ENCODE results near the gene UNC50.
A peak's percentile ranks its signal among the peaks of the same experiment; 100 is the strongest.
"Not testable (repeated sequence)": the region's sequence is repeated elsewhere in the genome, so short reads cannot be mapped to it uniquely, and the experiment has no call there.

The UNC50 gene

GRCh38 chr2:98615481-98615880 lies 7.1 kb downstream of the UNC50 start:
- no peak for DNase-seq

DNA sequence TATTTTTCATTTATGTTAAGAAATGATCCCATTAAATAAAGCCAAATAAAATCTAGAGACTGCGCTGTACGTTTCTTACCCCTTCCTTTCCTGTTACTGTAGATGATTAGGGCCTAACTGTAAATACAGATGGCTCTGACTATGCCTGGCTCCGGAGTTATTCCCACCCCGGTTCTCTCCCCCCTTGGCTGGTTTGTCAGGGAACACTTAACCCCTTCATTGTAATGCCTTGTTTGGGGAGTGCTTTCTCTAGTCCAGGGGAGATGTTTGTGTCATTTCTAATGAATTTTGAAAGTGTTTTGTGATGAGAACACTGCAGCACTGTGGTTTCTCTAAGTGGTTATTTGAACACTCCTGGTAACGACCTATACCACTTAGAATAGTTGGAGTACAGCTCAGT lies 8.8 kb downstream of the UNC50 start:
- DNase-seq, result no peak

- DNase-seq, result no peak
Observed at GRCh38 chr2:98623657-98624056, 15.3 kb downstream of the UNC50 start.

- no peak for DNase-seq
Observed at GRCh38 chr2:98632351-98632750, 24.0 kb downstream of the UNC50 start.

DNA sequence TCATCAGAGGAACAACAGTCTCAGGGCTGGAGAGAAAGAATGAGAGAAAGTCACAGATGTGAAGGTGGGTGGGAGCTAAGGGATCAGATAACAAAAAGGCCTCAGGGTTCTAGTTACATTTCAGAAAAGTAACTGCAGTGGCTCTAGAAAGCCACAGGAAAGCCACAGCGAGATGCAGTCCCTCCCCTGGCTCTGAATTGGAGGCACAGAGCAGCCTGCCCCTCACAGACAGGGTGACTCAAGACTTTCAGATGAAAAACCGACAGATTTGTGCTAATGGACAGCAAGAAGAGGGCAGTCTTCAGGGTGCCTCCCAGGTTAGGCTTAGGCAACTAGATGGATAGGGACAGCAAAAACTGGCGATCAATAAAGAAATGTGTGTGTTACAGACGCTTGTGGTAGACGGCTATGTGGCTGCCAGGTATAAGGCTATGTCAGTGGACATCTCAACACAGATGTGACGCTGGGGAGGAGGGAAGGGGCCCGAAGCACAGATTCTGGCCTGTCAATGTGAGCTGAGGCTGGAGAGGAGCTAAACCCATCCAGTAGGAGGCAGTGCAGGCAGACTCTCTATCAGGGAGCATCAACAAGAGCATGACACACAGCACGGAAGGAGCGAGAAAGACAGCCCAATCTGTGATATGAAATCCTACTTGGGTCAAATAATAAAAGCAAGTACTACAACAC lies 26.2 kb downstream of the UNC50 start:
- DNase-seq, result peak; percentile 45

DNA sequence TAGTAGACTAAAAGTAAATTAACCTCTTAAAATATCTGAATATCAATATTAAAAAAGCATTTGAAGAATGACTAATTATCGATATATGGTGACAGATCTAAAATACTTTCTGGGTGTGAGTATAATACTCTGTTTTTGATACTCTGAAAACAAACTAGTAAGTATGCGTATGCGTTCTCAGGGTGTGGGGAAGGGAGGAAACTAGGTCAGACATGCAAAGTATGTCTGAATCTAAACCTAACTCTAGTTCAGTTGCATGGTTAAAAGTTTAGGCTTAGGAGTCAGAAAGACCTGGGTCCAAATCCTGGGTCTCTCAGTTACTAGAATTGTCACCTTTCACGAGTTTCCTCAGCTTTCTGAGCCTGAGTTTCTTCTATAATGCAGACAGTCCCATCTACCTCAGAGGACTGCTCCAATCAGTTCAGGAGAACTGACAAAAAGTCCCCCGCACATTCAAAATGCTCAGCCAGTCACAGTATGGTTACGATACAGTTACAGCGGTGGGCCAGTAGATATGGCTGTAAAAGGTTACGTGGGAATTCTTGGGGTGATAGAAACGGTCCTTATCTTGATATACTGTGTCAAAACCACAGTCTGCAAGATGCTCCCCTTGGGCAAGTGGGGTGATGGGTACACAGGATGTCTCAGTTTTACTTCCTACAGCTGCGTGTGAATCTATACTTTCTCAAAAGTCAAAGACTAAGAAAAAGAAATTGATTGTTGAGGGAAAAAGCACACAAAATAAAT lies 29.2 kb downstream of the UNC50 start:
- DNase-seq, result peak; percentile 62

- DNase-seq, result no peak
Observed at GRCh38 chr2:98643496-98644100, 35.2 kb downstream of the UNC50 start.

DNA sequence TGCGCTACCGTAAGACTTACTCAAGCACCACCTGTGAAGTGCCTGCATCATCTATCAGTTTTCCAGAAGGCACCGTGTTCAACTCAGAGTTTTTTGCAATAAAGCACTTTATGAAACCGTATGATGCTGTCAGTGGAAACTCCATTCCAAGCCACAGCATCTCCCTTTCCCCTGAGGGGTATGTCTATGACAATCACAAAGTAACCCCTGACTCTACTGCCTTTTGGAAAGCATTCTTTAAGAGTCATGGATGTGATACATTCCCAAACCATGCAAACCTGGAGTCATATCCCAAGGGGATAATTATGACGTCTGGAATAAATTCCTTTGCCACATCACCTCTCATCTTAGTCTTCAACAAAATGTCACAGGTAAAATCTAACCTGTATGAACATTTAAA lies 39.2 kb downstream of the UNC50 start:
- DNase-seq, result no peak

DNA sequence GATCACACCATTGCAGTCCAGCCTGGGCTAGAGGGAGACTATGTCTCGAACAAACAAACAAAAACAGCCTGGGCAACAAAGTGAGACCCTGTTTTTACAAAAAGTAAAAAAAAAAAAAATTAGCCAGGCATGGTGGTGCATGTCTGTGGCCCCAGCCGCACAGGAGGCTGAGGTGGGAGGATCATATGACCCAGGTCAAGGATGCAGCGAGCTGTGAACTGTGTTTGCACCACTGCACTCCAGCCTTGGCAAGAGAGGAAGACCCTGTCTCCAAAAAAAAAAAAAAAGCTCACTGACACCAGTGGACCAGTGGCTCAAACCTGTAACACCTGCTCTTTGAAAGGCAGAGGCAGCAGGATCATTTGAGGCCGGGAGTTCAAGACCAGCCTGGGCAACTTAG lies 40.1 kb downstream of the UNC50 start:
- no peak for DNase-seq

DNA sequence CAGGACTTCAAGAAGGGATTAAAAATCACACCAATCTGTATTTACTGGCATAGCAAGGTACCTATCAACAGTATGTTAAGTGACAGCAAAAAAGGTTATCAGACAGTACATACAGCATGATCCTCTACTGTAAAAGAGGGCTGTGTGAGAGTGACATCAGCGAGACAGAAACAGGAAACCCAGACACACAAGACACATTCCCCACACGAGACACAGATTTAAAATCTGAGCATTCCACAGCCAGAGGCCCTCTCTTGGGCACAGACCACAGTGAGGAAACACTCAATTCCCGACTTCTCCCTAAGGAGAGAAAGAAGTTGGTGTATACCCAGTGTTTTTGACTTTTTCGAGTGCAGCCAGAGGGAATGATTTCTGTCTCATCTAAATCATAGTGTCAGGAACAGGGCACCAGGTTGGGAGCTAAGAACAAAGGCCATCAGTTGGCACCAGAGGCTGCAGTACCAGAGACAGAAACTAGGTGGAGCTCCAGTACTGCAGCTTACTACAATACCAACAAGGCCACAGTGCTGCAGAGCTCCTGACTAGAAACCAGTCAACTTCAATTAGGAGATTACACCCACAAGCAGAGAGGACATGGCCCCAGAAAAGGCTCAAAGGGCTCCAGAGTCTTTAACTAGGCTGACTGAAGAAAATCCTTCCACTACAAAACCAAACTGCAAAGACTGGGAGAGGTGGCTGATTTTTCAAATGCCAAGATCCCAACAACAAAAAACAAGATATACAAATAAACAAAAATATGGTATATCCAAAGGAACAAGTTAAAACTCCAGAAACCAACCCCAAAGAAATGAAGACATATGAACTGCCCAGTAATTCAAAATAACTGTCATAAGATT lies 41.0 kb downstream of the UNC50 start:
- peak; percentile 84 for DNase-seq

GRCh38 chr2:98649992-98650375 lies 41.6 kb downstream of the UNC50 start:
- DNase-seq, result no peak

- no peak for DNase-seq
Observed at GRCh38 chr2:98650998-98651397, 42.6 kb downstream of the UNC50 start.

DNA sequence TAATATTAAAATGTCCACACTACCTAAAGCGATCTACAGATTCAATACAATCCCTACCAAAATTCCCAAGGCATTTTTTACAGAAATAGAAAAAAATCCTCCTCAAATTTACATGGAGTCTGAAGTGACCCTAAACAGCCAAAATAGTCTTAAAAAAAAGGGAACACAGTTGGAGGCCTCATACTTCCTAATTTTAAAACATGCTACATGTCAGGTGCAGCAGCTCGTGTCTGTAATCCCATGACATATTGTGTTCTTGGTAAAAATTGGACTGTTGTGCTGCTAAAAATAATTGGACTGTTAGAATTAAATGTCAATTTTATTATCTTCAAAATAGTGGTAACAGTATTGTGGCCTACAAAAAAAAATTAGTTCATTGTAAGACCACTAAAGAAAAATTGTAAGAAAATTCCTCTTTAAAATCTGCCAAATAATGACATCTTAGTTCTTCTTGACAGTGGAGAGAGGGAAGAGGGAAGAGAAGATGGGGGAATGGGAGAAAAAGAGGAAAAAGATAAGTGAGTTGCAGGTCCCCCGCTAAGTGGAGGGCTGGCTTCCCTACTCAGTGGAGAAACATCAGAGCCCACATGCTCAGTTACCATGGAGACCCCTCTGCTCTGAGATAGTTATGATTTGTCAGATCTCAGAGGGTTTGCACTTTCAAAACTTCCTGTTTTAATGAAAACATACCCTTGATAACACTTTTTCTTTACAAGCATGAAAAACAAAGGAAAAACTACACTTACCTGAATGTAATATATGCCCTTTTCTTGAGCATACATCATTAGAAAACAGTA lies 46.5 kb downstream of the UNC50 start:
- DNase-seq, result peak; percentile 69

GRCh38 chr2:98656800-98657199 lies 48.4 kb downstream of the UNC50 start:
- peak; percentile 63 for DNase-seq

DNA sequence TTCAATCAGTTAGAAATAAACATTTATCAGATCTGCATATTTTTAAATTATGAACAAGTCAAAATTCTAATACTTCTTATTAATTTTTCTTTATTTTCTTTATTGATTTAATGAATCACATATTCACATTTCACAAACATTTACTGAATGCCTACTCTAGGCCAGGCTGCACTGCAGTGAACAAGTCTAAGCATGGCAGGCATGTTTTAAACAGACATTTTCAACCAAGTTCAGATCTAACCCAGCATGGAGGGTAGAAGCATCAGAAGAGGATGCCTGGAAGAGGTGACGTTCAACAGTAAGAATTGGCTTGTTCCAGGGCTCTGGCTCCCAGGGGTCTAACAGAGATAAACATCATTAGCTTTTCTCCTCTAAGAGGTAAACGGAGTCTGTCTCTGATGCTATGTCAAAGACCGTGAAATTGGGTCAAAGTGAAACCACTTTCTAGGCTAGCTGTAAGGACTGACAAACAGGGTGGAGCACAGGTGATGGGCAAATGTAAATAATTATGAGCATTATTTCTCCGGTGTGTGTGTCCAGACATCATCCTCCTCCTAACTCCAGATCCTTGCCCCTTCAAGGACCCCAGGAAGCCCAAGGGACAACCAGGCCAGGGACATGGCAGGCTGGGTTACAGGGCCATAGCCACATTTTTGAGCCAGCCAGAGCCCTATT lies 50.6 kb downstream of the UNC50 start:
- no peak for DNase-seq

DNA sequence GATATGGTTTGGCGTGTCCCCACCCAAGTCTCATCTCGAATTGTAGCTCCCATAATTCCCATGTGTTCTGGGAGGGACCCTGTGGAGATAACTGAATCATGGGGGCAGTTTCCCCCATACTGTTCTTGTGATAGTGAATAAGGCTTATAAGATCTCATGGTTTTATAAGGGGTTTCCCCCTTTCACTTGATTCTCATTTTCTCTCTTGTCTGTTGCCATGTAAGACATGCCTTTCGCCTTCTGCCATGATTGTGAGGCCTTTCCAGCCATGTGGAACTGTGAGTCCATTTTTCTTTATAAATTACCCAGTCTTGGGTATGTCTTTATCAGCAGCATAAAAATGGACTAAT lies 51.1 kb downstream of the UNC50 start:
- DNase-seq, result not testable (repeated sequence)

DNA sequence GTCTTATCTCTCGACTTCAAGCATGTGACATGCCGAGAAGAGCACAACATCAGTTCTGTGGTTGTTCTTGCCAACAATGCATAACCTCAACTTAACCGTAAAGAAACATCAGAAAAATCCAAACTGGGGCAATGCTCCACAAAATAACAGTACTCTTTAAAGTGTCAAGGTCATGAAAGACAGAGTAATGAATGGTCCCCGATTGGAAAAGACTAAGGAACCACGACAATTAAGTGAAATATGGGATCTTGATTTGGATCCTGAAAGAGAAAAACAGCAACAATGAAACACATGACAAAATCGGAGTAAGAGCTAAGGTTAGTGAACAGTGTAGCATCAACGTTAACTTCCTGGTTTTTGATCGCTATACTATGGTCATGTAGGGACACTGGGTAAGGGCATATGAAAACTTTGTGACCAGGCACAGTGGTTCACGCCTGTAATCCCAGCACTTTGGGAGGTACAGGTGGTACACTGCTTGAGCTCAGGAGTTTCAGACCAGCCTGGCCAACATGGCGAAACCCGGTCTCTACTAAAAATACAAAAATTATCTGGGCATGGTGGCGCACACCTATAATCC lies 55.2 kb downstream of the UNC50 start:
- peak; percentile 22 for DNase-seq

GRCh38 chr2:98664323-98664722 lies 55.9 kb downstream of the UNC50 start:
- DNase-seq, result peak; percentile 67

DNA sequence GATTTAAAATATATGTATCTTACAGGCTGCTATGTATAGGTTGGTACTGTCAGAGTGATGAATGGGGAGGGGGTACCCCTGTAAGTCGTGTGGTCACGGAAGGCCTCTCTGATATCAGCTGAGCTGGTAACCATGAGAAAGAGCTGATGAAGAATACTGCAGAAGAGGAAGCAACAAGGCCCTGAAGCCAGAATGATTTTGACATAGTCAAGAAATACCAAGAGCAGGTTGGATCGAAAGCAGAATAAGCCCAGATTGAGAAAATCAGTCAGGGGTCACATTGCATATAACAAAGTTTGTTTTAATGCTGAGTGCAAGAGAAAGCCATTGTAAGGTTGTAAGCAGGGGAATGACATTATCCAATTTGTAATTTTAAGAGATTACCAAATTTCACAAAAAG lies 57.3 kb downstream of the UNC50 start:
- no peak for DNase-seq
